CD4-positive, alpha-beta T cell (primary cell): ENCODE data around the gene CFAP298. TPM values are rescaled to one million over a fixed set of nuclear protein-coding genes. Genes with fewer than 3 reads are reported as not detected.

Experiments used
- ATAC-seq: fragments of 200-7000 bp; cut with Tn5 transposase; one replicate; pipeline ENCODE4 v1.10.0; 2022; ENCODE audit warnings: mild to moderate bottlenecking; ENCODE audit not compliant: poor library complexity
- CTCF ChIA-PET: fragments of 350-600 bp; sonication (Branson Sonifier 250); formaldehyde crosslinking; loops from one replicate; lab custom pipeline; 2021; ENCODE audit warnings: antibody characterized with exemption, inconsistent platforms; lab: Charles Lee
- POLR2A ChIA-PET: fragments of 350-600 bp; sonication (Branson Sonifier 250); formaldehyde crosslinking; loops from one replicate; lab custom pipeline; 2021; ENCODE audit warnings: antibody characterized with exemption, inconsistent platforms; lab: Charles Lee
- DNase-seq, 14 experiments: peaks; one replicate each; pipeline ENCODE4 v3.0.0-alpha.2; 2013 to 2020; ENCODE audit warnings: mixed read lengths in 2 of 14
- H3K27ac ChIP-seq, 2 donors: one replicate each; pipeline versions ENCODE4 v1.5.1 to v1.7.0; 2013; ENCODE audit warnings: low read length in 2 of 2, low read depth in 1 of 2, mild to moderate bottlenecking in 1 of 2
- H3K27me3 ChIP-seq, 2 experiments: 1 replicate in 1 of 2; 2 replicates in 1 of 2; pipeline versions ENCODE4 v1.6.1 to v1.7.0; 2013; ENCODE audit warnings: low read length in 2 of 2, control low read depth in 1 of 2, mild to moderate bottlenecking in 1 of 2, moderate library complexity in 1 of 2; ENCODE audit not compliant: insufficient read depth in 2 of 2, control insufficient read depth in 1 of 2
- H3K36me3 ChIP-seq: one replicate; pipeline ENCODE4 v1.6.1; 2013; ENCODE audit warnings: low read length, control low read depth; ENCODE audit not compliant: insufficient read depth
- H3K4me1 ChIP-seq: one replicate; pipeline ENCODE4 v1.6.1; 2013; ENCODE audit warnings: low read length, control low read depth; ENCODE audit not compliant: insufficient read depth
- H3K4me3 ChIP-seq: one replicate; pipeline ENCODE4 v1.5.1; 2013; ENCODE audit warnings: mild to moderate bottlenecking, low read length, moderate library complexity
- H3K9me3 ChIP-seq, 2 experiments: 1 replicate in 1 of 2; 2 replicates in 1 of 2; pipeline versions ENCODE4 v1.6.1 to v1.7.0; 2013; ENCODE audit warnings: low read length in 2 of 2, mild to moderate bottlenecking in 2 of 2, control low read depth in 1 of 2, moderate library complexity in 1 of 2; ENCODE audit not compliant: control insufficient read depth in 1 of 2, insufficient read depth in 1 of 2
- H3K27ac Mint-ChIP-seq: one replicate; pipeline ENCODE4 v1.8.0; 2020; ENCODE audit warnings: mixed read lengths
- H3K27me3 Mint-ChIP-seq: one replicate; pipeline ENCODE4 v1.8.0; 2021; ENCODE audit warnings: mixed read lengths
- H3K36me3 Mint-ChIP-seq: one replicate; pipeline ENCODE4 v1.8.0; 2021; ENCODE audit warnings: low read depth, mixed read lengths
- H3K4me1 Mint-ChIP-seq: one replicate; pipeline ENCODE4 v1.8.0; 2021; ENCODE audit warnings: low read depth, mixed read lengths
- H3K4me3 Mint-ChIP-seq: one replicate; pipeline ENCODE4 v1.8.0; 2020; ENCODE audit warnings: mild to moderate bottlenecking, mixed read lengths
- H3K9me3 Mint-ChIP-seq: one replicate; pipeline ENCODE4 v1.8.0; 2020; ENCODE audit warnings: mixed read lengths
- CTCF ChIP-seq: fragments of 200-600 bp; IDR thresholded peaks from one replicate; pipeline ENCODE4 v1.8.0; 2022; ENCODE audit warnings: antibody characterized with exemption, mild to moderate bottlenecking
- intact Hi-C, 2 experiments: fragments of 100-400 bp; cut with DNase I in 1 of 2; cut with micrococcal nuclease in 1 of 2; formaldehyde crosslinking; loops; one replicate each; pipeline versions ENCODE4 v1.15.1 to v1.9.0; 2023 to 2025; cut with DNase I, micrococcal nuclease
- total RNA-seq, 174 experiments: library from RNA in 2 of 174; stranded (reverse) in 2 of 174; gene quantifications; one replicate each; pipeline ENCODE4 v1.2.3 and lab custom pipeline; 2021 to 2026

Gene CFAP298
- total RNA-seq, 2 experiments from 2014 or later = 7.6 to 9.4 TPM

GRCh38 chr21:32602099-32602498, 10.1 kb downstream of the CFAP298 start:
- Mint-ChIP-seq H3K27ac (no peak overlapping the region), H3K36me3 (peaks cover 73% of the 10 kb centered on the region), H3K4me3 (no peak overlapping the region), H3K9me3 (no peaks in the 10 kb centered on the region), H3K27me3 (no peaks in the 10 kb centered on the region), H3K4me1 (no peaks in the 10 kb centered on the region)
- H3K4me1 ChIP-seq = no peaks in the 10 kb centered on the region
- H3K9me3 ChIP-seq = no peaks in the 10 kb centered on the region
- H3K4me3 ChIP-seq = no peak overlapping the region
- intact Hi-C loops = no loop called here
- ATAC-seq (no peak), DNase-seq (no peak)
- no peak overlapping the region for H3K27ac ChIP-seq
- no peaks in the 10 kb centered on the region for H3K27me3 ChIP-seq
- no peak for TF ChIP-seq CTCF
- H3K36me3 ChIP-seq = peaks cover 59% of the 10 kb centered on the region
- ChIA-PET POLR2A (no interaction called here), CTCF (interaction anchor here (1.1 to 1.8 kb wide), 3 partner anchors 10 to 206 kb away, joined by 3 to 9 read pairs (median 3); partner anchors contain the start of gene CFAP298)

- Mint-ChIP-seq H3K36me3 (peaks cover 47% of the 10 kb centered on the region), H3K9me3 (no peaks in the 10 kb centered on the region), H3K27ac (no peak overlapping the region), H3K4me3 (no peak overlapping the region), H3K4me1 (no peaks in the 10 kb centered on the region), H3K27me3 (no peaks in the 10 kb centered on the region)
- Histone ChIP-seq H3K4me3 (no peak overlapping the region), H3K9me3 (no peaks in the 10 kb centered on the region), H3K27ac (no peak overlapping the region), H3K36me3 (peaks cover 36% of the 10 kb centered on the region), H3K27me3 (no peaks in the 10 kb centered on the region), H3K4me1 (no peaks in the 10 kb centered on the region)
- ChIA-PET POLR2A (interaction anchor here (3.1 kb wide), 1 partner anchor 12 kb away, joined by 19 read pairs; the partner anchor contains the start of gene CFAP298), CTCF (interaction anchor here (1.1 to 2.5 kb wide), 3 partner anchors 30 to 813 kb away, joined by 3 to 19 read pairs (median 4); partner anchors contain the start of gene EVA1C)
- no peak for DNase-seq
- TF ChIP-seq CTCF = no peak
- intact Hi-C loops = loop anchor here in 1 of 2 experiments (5.0 kb wide), 1 partner anchor 812 kb away; no protein-coding TSS in a partner anchor
- ATAC-seq = no peak
These were observed 12.7 kb downstream of the CFAP298 start for GRCh38 chr21:32599526-32599925.

GRCh38 chr21:32599091-32599490, 13.1 kb downstream of the CFAP298 start:
- intact Hi-C loops = loop anchor here in 1 of 2 experiments (5.0 kb wide), 1 partner anchor 812 kb away; no protein-coding TSS in a partner anchor
- ATAC-seq = no peak
- Mint-ChIP-seq H3K9me3 (no peaks in the 10 kb centered on the region), H3K36me3 (peaks cover 43% of the 10 kb centered on the region), H3K4me1 (no peaks in the 10 kb centered on the region), H3K27ac (no peak overlapping the region), H3K27me3 (no peaks in the 10 kb centered on the region), H3K4me3 (no peak overlapping the region)
- H3K27me3 ChIP-seq = no peaks in the 10 kb centered on the region
- CTCF ChIA-PET = interaction anchor here (0.7 to 2.5 kb wide), 4 partner anchors 30 to 813 kb away, joined by 3 to 19 read pairs (median 4); partner anchors contain the start of gene EVA1C
- peaks cover 32% of the 10 kb centered on the region for H3K36me3 ChIP-seq
- DNase-seq = no peak
- POLR2A ChIA-PET = interaction anchor here (3.1 kb wide), 1 partner anchor 13 kb away, joined by 19 read pairs; the partner anchor contains the start of gene CFAP298
- no peaks in the 10 kb centered on the region for H3K4me1 ChIP-seq
- H3K27ac ChIP-seq = no peak overlapping the region
- H3K4me3 ChIP-seq = no peak overlapping the region
- no peaks in the 10 kb centered on the region for H3K9me3 ChIP-seq
- TF ChIP-seq CTCF = no peak
